Loucy (cell line): ENCODE data around the gene RDH8.

ENCODE experiments used
- H2AFZ ChIP-seq: fragments of 200-600 bp; sonication (generic); 2 replicates; pipeline ENCODE4 v1.6.0; 2016; ENCODE audit warnings: antibody characterized with exemption, mild to moderate bottlenecking, low read length, moderate library complexity
- H3F3A ChIP-seq: fragments of 200-600 bp; 2 replicates; pipeline ENCODE4 v1.6.0; 2016; ENCODE audit warnings: antibody characterized with exemption, low read depth, mild to moderate bottlenecking
- H3K27me3 ChIP-seq: fragments of 200-600 bp; sonication (generic); 2 replicates; pipeline ENCODE4 v1.6.1; 2014; ENCODE audit warnings: low read length, mild to moderate bottlenecking; ENCODE audit not compliant: insufficient read depth, poor library complexity, severe bottlenecking
- H3K36me3 ChIP-seq: fragments of 200-600 bp; sonication (generic); 2 replicates; pipeline ENCODE4 v1.6.1; 2016; ENCODE audit warnings: low read length; ENCODE audit not compliant: insufficient read depth
- H3K4me1 ChIP-seq: fragments of 200-600 bp; sonication (generic); 2 replicates; pipeline ENCODE4 v1.5.1; 2014; ENCODE audit warnings: low read length, mild to moderate bottlenecking; ENCODE audit not compliant: insufficient read depth, poor library complexity, severe bottlenecking
- H3K4me2 ChIP-seq: fragments of 200-600 bp; sonication (generic); 2 replicates; pipeline ENCODE4 v1.6.0; 2014; ENCODE audit warnings: antibody characterized with exemption, low read length, low read depth, mild to moderate bottlenecking; ENCODE audit not compliant: poor library complexity, severe bottlenecking
- H3K4me3 ChIP-seq: fragments of 200-600 bp; sonication (generic); 2 replicates; pipeline ENCODE4 v1.5.1; 2014; ENCODE audit warnings: low read length, mild to moderate bottlenecking, mixed read lengths; ENCODE audit not compliant: poor library complexity, severe bottlenecking
- H3K79me2 ChIP-seq: fragments of 200-600 bp; sonication (generic); 2 replicates; pipeline ENCODE4 v1.6.1; 2014; ENCODE audit warnings: low read length; ENCODE audit not compliant: insufficient read depth
- H3K9ac ChIP-seq: fragments of 200-600 bp; sonication (generic); 2 replicates; pipeline ENCODE4 v1.6.0; 2014; ENCODE audit warnings: mild to moderate bottlenecking, low read depth, low read length, moderate library complexity; ENCODE audit not compliant: poor library complexity, severe bottlenecking
- H3K9me2 ChIP-seq: fragments of 200-600 bp; sonication (generic); replicated peaks from 2 replicates; pipeline ENCODE4 v1.6.1; 2016; ENCODE audit warnings: low read depth, low read length, mixed read lengths
- H3K9me3 ChIP-seq: fragments of 200-600 bp; sonication (generic); 2 replicates; pipeline ENCODE4 v1.6.1; 2014; ENCODE audit warnings: mild to moderate bottlenecking, antibody characterized with exemption, low read length, low read depth; ENCODE audit not compliant: insufficient read depth
- H4K20me1 ChIP-seq: fragments of 200-600 bp; sonication (generic); 2 replicates; pipeline ENCODE4 v1.6.0; 2014; ENCODE audit warnings: antibody characterized with exemption, low read length, mild to moderate bottlenecking; ENCODE audit not compliant: insufficient read depth, poor library complexity, severe bottlenecking
- CTCF ChIP-seq: fragments of 200-600 bp; sonication (generic); conservative IDR thresholded peaks from 2 replicates; pipeline ENCODE4 v1.5.1; 2014; ENCODE audit warnings: mild to moderate bottlenecking, antibody characterized with exemption, low read length
- EZH2phosphoT487 ChIP-seq: fragments of 200-600 bp; IDR thresholded peaks from 2 replicates; pipeline ENCODE4 v1.6.1; 2018; ENCODE audit warnings: antibody characterized with exemption, mild to moderate bottlenecking, moderate library complexity, borderline replicate concordance

The RDH8 gene

GRCh38 chr19:10052602-10053360 is 39.5 kb downstream of the RDH8 start:
- no peaks in the 10 kb centered on the region for H3K27me3 ChIP-seq
- H3K4me1 ChIP-seq, result no peaks in the 10 kb centered on the region
- no peak overlapping the region for H3K9ac ChIP-seq
- no peaks in the 10 kb centered on the region for H3K9me3 ChIP-seq
- no peaks in the 10 kb centered on the region for H4K20me1 ChIP-seq
- no peak overlapping the region for H3K4me2 ChIP-seq
- TF ChIP-seq EZH2phosphoT487, result no peak
- TF ChIP-seq CTCF, result no peak
- no peaks in the 10 kb centered on the region for H3K79me2 ChIP-seq
- H3F3A ChIP-seq, result no peaks in the 10 kb centered on the region
- H3K9me2 ChIP-seq, result no peaks in the 10 kb centered on the region
- H3K36me3 ChIP-seq, result no peaks in the 10 kb centered on the region
- no peak overlapping the region for H2AFZ ChIP-seq
- H3K4me3 ChIP-seq, result no peak overlapping the region

GRCh38 chr19:10061717-10062310 is 48.5 kb downstream of the RDH8 start:
- Histone ChIP-seq H3K27me3 (no peaks in the 10 kb centered on the region), H3K79me2 (no peaks in the 10 kb centered on the region), H3K4me3 (no peak overlapping the region), H3K9me2 (no peaks in the 10 kb centered on the region), H3K4me1 (no peaks in the 10 kb centered on the region), H3K4me2 (no peak overlapping the region), H3F3A (no peaks in the 10 kb centered on the region), H3K9me3 (no peaks in the 10 kb centered on the region), H2AFZ (no peak overlapping the region), H3K9ac (no peak overlapping the region), H3K36me3 (no peaks in the 10 kb centered on the region), H4K20me1 (no peaks in the 10 kb centered on the region)
- no peak for TF ChIP-seq CTCF
- no peak for TF ChIP-seq EZH2phosphoT487

GRCh38 chr19:10068205-10068604 is 54.9 kb downstream of the RDH8 start:
- Histone ChIP-seq H3K9me2 (no peaks in the 10 kb centered on the region), H3K4me2 (peak overlapping the region; percentile 19), H2AFZ (no peak overlapping the region), H3K36me3 (no peaks in the 10 kb centered on the region), H3K4me3 (no peak overlapping the region), H3K4me1 (no peaks in the 10 kb centered on the region), H3K9ac (no peak overlapping the region), H3F3A (no peaks in the 10 kb centered on the region), H4K20me1 (no peaks in the 10 kb centered on the region), H3K27me3 (no peaks in the 10 kb centered on the region), H3K79me2 (no peaks in the 10 kb centered on the region), H3K9me3 (no peaks in the 10 kb centered on the region)
- no peak for TF ChIP-seq EZH2phosphoT487
